Measurements from ENCODE around the gene RFTN1.

The RFTN1 gene

DNA sequence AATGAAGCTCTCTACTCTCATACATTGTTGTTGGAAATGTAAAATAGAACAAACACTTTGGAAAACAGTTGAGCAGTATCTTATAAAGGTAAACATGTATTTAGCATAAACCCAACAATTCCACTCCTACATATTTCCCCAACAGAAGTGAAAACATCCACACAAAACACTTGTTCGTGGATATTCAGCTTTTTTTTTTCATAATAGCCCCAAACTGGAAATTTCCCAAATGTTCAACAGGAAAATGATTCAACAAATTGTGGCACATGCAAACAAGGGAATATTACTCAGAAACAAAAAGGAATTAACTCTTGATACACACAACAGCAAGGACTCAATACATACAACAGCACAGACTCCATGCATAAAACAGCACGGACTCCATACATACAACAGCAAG, 28.5 kb downstream of the RFTN1 start:
- DNase-seq = no peak

DNA sequence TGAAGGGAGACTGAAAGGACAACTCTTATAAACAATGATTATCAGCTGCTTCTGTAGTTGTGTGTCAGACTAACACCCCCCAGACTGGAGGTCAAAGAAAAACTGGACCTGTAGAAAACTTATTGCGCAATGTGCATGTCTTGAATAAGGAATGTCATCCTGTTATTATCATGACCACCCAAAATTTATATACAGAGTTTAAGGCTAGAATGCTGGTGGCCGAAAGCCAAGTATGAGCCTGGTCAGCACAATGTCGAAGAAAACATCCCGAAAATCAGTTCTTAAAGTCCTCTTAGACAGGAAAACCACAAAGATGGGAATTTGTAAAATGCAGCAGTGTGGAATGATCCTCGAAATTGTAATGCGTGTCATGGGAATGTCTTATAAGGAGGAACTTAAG, 29.3 kb downstream of the RFTN1 start:
- no peak for DNase-seq

DNA sequence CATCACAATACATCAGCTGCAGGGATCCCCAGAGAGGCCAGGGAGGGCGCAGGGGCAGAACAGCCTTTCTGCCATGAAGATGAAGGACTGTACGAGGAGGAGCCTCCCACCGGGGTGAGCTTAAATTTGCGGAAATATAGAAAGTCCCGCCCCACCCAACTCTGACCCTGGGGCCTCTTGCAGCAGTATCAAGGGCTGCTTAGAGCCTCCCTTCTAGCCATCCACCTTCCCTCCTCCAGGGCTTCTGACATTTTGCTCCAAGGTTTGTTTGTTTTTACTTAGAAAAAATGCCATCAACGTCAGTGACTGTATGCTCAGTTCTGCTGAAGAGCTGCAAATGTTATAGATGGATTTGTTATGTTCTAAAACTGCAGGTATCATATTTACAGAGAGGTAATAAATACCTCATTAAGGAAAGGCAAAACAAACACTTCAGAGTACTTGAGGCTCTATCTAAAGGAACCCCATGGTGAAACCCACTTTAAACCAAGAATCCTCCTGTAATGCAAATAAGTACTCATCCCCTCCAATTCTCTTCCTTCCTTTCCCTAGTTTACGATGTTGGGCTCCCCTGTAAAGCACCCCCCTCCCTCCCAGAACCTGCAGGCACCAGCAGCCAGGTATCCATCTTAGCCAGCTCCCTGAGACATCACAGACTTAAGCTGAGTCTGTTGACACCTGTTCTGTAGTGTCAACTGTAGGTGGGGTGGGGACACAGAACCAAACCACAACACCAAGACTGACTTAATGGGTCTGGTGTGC, 30.5 kb downstream of the RFTN1 start:
- DNase-seq = no peak

DNA sequence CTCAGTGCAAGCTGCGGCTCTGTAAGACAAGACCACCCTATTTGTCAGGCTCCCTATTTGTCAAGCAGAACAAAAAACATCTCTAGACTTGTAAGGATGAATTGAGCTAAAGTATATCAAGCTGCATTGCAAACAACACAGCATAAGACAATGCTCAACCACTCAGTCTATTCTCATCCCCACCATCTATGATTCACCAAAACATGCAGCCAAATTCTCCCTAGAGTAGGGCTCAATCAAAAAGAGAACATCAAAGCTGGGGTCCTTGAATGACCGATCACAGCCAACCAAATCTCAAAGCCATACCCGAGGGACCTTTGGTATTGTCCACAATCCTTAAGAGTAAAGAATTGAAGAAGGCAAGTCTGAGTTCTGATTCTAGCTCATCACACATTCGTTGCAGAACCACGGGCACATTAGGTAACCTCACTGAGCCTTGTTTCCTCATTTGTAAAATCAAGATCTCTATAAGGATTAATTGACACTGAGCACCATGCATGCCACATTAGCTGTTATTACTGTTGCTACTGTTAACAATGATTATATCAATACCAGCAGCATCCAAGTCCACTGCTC, 31.2 kb downstream of the RFTN1 start:
- DNase-seq = no peak

DNA sequence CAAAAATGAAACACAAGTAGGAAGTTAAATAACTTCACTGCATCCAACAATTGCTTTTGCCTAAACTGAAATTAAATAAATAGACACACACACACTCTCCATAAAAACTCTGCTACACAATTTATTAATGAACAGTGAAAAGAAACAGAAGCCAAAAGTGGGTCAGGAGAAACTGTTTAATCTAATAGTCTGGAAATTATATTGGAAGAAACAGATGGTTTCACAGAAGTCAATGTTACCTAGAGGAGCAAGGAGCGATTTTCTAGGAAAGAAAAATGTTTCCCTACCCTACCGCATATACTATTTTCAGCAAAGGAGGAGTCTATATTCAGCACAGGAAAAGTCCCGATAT, 32.0 kb downstream of the RFTN1 start:
- no peak for DNase-seq

DNA sequence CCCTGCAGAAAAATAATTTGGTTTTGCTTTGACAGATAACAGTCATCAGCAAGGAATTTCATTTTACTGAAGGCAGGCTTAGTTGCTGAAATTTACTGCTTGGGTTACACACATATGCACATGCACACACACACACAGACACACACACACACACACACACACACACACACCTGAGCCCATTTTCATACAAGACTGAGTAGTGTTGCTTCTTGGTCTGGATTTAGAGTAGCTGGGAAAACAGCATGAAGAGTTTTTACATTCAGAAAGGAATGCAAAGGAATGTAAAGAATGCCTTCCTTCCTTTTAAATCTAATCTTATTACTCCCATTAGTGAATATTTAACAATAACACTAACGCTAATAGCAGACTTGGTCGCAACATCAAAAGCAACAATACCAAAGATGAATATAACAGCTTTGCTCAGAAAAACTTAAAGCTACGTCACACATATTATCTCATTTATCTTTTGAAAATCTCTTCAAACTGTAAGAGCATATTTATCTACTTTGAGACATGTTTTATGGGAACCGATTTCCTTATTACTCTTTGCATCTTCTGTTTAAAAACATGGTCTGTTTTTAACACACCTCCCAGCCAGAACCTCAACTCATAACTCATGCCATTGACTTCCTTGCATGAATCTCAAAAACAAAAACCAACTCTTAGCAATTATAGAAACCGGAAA, 32.5 kb downstream of the RFTN1 start:
- DNase-seq = no peak

DNA sequence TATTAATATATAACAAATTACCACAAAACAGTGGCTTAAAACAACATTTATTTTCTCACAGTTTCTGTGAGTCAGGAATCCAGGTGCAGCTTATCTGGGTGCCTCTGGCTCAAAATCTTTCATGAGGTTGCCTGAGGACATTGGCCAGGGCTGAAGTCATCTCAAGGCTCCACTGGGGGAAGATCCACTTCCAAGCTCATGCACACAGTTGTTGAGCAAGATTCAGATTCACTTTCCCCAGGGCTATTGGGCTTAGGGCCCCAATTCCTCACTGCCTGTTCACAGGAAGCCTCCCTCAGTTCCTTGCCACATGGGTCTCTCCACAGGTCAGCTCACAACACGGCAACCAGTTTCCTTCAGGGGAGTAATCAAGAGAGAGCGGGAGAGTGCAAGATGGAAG, 35.0 kb downstream of the RFTN1 start:
- DNase-seq = no peak

DNA sequence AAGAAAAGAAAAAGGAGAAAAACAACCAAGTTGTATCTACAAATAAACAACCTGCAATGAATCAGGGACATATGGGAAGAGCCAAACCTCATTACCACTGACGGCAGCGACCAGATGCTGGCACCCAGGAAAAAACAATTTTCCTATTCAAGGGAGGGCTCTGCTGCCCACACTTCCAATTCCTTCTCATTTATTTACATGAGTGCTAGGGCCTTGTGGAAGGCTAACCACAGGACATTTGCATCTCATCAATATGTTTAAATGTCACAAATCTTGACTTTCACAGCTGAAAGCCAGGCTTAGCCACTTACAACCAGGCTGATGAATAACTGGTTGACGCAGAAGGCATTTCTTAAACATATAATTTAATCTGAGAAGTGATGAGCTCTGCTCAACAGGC, 36.0 kb downstream of the RFTN1 start:
- no peak for DNase-seq

DNA sequence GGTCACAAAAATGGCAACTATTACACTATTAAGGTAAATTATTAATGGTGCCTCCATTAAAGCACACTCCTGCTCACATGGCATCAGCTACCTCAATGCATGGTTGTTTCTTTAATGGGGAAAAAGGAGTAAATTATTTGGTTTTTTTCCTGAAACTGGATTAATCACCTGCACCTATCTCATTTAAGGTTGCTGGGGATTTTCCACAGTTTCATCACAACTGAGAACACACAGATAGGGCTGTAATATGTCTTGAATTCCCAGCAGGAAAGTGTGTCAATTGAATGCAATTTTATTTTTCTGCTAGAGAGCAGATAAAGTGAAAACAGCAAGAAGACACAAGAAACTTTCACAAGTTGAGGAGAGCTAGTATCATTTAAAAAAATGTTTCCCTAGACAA, 36.4 kb downstream of the RFTN1 start:
- no peak for DNase-seq

DNA sequence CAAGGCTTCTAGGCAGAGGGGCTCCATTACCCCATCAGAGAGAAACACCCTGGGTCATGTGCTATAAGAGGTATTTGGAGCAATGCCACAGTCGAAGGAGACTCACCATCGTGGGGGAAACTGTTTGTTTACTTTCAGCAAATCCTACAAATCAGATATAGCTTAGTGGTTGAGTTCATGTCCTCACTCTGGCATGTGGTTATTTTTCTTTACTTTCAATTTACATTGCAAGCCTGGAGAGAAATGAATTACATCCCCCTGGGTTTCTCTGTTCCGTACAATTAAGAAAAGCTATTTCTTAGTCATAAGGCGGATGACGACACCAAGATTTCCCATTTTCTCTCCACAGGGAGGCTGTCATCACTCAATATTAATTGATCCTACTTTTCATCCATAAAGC, 36.9 kb downstream of the RFTN1 start:
- DNase-seq = no peak

DNA sequence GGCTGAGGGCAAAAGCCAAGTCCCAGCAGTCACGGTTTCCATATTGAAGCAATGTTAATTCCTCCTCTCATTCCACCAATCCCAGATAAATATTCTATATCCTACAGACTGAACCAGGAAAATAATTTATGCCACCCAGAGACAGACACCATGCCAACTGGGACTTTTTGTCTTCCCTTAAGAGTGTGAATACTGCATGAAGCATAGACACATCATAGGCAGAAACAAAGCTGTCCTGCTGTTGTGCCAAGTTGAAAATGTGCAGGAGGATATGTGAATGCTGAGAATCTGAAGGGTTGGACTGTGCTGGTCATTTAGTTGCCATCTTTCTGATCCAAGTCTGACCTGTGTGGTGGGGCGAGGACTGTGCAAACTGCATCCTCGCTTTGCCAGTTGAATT, 37.7 kb downstream of the RFTN1 start:
- no peak for DNase-seq

DNA sequence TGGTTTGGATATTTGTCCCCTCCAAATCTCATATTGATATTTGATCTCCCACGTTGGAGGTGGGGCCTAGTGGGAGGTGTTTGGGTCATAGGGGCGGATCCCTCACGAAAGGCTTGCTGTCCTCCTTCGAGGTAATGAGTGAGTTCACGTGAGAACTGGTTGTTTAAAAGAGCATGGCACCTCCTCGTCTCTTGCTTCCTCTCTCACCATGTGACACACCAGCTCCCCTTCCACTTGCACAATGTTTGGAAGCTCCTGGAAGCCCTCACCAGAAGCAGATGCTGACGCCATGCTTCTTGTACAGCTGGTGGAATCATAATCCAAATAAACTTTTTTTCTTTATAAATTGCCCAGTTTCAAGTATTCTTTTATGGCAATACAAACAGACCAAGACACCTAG, 38.6 kb downstream of the RFTN1 start:
- DNase-seq = no peak

DNA sequence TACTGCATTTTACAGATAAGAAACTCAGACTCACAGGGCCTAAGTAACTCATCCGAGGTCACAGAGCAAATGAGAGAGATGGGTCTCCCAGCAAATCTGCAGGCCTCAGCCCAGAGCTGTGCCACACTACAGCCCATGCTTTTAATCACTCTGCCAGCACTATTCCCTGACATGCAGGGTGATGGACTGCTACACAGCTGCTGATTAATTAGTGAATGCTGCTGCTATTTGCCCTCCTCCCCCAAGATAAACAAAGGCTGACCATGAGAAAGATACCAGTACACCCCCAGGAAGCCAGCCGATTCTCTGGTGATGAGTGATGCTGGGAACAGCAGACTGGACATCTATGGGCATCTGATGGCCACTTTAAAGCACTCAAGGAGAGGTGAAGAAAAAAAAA, 39.3 kb downstream of the RFTN1 start:
- no peak for DNase-seq

DNA sequence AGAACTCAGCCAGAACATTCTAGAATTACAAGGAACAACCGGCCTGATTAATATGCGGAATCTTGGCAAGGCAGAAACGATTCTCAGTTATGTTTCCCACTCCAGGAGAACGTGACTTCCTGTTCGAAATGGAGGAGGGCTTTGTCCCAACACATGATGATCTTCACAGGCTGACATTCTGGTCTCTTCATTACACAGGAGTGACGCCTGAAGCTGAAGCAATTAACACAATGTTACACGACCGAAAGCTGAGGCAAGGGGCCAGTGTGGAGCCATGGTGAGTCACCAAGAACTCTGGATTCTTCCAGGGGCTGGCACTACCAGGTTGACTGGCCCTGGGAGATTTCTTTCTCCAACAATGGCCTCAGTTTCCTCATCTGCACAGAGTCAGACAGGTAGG, 40.9 kb downstream of the RFTN1 start:
- no peak for DNase-seq

DNA sequence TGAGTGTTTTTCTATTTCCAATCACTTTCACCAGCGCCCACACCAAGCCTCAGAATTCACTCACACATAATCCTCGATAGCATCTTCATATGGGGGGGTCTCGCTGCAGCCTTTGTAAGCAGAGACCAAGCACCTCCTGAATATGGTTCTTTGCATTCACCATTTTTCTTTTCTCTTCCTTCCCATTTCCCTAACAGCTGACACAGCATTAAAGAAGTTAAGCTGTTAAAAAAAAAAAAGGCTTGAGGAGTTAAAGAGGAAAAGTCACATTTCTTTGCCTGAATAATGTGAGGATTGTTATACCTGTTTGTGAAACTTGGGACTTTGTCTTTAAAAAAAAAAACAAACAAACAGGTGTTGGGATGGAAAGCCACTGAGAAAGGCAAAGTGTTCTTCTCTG, 41.6 kb downstream of the RFTN1 start:
- no peak for DNase-seq

DNA sequence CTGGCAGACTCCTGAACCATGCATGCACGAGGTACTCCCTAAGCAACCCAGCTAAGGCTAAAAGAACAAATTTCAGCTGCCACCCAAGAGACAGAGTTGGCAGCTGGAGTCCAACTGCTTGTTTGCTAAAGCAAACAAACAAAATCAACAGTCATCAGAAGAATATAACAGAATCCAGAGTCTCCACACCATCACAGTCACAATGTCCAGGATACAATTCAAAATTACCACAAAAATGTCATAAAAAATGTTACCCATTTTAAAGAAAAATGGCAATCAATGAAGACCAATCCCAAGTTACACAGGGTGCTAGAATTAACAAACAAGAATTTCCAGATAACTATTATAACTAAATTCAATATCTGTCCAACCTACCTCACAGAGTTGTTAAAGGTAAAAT, 42.9 kb downstream of the RFTN1 start:
- DNase-seq = no peak

DNA sequence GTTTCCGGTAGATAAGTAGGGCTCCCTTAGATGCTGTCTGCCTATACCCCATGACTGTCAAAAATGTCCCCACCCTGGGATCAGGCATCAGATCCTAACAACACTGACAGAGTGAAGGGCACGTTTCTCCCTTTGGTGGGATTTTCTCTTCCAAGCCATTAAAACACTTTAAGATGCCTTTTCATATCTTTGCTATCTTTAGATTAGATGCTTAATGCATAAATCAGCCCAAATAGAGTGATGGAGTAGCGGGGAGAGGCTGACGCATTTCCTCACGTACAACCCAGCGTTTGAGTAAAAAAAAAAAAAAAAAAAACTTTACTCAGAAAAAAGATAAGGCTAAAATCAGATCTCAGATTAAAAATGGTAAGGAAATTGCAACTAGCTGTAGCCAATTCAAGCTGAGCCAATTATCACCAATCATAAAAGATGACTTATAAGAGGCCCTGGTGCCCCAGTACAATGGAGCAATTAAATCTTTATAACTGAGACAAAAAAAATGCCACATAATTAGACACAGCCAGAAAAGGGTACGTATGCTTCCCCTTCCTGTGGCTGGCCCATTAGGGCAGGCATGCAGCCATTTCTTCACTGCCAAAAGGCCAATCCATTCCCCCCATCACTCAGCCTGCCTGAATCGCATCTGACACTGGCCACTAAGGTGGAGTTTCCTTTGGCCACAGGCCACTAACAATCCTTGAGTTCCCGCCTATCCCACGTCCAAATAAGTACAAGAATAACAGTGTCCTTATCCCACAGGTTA, 45.0 kb downstream of the RFTN1 start:
- no peak for DNase-seq

DNA sequence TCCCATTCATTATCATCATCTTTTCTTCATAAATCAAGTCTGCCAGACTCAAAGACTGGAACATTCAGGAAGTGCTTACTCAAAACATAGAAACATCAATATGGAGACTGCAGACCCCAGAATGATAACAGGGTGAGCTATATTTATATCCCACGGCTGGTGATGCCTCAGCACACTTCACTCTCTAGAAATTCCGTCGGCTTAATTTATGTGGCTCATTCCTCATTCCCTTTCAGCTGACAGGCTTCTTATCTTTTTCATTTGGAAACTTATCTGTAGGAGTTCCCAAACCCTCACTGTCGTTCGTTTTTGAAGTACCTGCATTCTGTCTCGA, 45.5 kb downstream of the RFTN1 start:
- DNase-seq = no peak

DNA sequence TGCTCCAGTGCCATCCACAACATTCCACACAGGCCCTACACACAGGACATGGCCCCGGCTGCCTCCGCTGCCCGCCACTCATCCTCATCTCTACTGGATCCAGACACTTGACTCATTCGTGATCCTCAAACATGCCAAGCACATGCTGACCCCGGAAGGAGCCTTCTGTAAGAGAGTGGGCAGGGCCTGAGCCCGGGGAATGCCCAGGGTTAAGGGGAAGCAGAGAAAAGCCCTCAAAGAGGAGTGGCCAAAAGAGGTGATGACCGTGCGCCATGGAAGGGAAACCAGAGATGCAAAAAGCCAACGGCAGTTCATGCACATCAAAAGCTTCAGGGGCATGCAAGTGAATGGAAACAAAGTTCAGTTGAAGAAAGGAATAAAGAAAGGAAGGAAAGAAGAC, 46.1 kb downstream of the RFTN1 start:
- DNase-seq = no peak

DNA sequence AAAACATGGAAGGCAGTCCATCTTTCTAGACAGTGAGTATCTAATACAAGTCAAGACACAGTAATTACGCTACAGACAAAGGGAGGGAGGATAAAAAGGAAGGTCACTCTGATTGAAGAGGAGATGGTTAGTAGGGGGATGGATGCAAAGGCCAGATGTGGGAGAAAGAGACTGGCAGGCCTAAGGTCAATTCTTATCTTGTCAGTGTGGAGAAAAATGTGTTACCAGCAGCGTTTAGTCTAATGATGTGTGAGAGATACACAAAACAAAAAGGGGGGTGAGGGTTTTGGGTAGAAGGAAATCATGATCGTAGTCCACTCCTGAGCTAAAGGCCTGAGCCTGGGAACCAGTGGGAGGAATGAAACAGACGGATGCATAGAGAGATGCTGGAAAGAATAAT, 46.7 kb downstream of the RFTN1 start:
- DNase-seq = no peak

DNA sequence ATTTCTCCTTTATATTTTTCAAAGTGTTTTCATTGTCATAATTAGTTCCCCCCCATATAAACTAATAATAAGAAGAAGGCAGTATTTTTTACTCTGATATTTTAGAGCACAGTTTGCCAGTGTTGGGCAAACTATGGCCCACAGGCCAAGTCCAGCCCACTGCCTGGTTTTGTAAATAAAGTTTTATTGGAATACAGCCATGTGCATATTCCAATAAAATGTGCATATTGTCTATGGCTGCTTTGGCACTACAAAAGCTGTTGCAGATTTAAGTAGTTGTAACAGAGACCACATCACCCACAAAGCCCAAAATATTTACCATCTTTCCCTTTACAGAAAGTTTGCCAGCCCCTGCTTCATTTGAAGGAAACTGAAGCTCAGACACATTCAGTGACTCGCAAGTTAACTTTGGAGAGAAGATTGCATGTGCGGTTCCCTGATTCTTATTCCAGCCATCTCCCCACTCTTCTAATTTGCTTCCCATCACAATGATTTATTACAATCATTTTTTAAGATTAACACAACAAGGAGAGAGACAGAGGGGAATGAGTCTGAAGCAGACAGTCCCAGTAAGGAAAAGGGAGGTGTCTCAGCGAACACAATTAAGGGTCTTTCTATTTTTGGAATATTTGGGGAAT, 48.9 kb downstream of the RFTN1 start:
- no peak for DNase-seq

DNA sequence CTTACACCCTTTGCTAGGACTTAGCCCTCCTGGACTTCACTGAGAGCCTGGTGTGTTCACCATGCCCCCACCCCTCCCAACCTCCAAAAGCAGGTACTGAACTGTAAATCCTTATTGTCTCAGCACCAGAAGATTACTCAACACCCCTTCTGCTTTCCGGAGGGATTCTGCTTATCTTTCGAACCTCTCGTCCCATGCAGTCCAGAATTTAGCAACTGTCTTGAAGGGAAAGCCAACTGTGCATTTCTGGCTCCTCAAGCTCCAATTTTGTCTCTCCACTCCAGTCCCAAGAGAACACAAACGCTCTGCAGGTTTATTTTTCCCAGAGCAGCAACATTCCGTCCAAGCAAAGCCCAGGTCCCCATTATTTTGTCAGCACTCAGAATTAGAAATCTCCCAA, 49.6 kb downstream of the RFTN1 start:
- DNase-seq = no peak

DNA sequence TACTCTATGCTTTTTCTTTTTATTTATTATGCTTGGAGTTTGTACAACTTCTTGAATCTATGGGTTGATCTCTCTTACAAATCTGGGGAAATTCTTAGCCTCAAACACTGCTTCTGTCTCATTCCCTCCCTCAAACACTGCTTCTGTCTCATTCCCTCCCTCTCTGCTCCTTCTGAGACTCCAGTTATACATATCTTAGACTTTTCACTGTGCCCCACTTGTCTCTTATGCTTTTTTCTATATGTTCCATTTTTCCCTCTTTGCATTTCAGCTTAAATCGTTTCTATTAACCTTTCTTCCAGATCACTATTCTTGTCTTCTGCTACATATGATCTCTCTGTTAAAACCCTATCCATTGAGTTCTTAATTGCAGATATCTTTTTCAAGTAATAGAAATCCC, 50.4 kb downstream of the RFTN1 start:
- DNase-seq = no peak

DNA sequence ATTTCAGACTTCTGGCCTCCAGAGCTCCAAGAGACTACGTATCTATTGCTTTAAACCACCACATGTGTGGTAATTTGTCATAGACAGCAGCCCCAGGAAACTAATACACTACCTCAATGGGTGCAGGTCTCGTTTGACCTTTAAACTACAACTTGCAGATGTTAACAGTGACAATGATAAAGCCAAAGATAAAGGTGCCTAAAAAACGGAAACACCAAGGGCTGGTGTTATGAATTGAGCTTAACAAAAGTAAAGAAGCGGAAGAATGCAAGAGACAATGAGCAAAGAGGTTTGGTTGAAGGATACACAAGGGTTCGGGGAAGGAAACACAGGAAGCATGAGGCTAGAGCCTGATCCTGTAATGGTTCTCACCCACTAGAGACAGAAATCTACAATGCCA, 50.8 kb downstream of the RFTN1 start:
- DNase-seq = no peak

Measured in retina (tissue), 1 donor.